IgD-negative memory B cell (primary cell): ENCODE measurements around the gene PROC. TPM values are rescaled to one million over a fixed set of nuclear protein-coding genes. Genes with fewer than 3 reads are reported as not detected.
A peak's percentile ranks its signal among the peaks of the same experiment; 100 is the strongest.
"Not testable (repeated sequence)": the region's sequence is repeated elsewhere in the genome, so short reads cannot be mapped to it uniquely, and the experiment has no call there.

Experiments used
- H3K27ac Mint-ChIP-seq, 3 donors: one replicate each; pipeline ENCODE4 v1.8.0; 2020 to 2022; ENCODE audit warnings: mild to moderate bottlenecking in 3 of 3, mixed read lengths in 3 of 3, moderate library complexity in 1 of 3
- H3K27me3 Mint-ChIP-seq: one replicate; pipeline ENCODE4 v1.8.0; 2021; ENCODE audit warnings: mixed read lengths
- H3K36me3 Mint-ChIP-seq: one replicate; pipeline ENCODE4 v1.8.0; 2020; ENCODE audit warnings: mild to moderate bottlenecking, mixed read lengths
- H3K4me1 Mint-ChIP-seq, 3 donors: one replicate each; pipeline ENCODE4 v1.8.0; 2020 to 2022; ENCODE audit warnings: mixed read lengths in 3 of 3, mild to moderate bottlenecking in 1 of 3
- H3K4me3 Mint-ChIP-seq, 4 donors: one replicate each; pipeline ENCODE4 v1.8.0; 2020 to 2022; ENCODE audit warnings: mild to moderate bottlenecking in 4 of 4, mixed read lengths in 4 of 4, moderate library complexity in 3 of 4
- H3K9me3 Mint-ChIP-seq, 3 donors: one replicate each; pipeline ENCODE4 v1.8.0; 2020 to 2021; ENCODE audit warnings: mixed read lengths in 3 of 3, mild to moderate bottlenecking in 1 of 3
- polyA plus RNA-seq: library from polyadenylated mRNA; unstranded; fragments of 300-500 nt; fragmentation: Illumina TruSeq; gene quantifications from one replicate; pipeline ENCODE4 v1.2.3, GENCODE V29; 2021

The PROC gene
- polyA plus RNA-seq, 1 donor from 2014 or later = not detected

GRCh38 chr2:127404466-127405254, 13.6 kb upstream of the PROC start:
- Mint-ChIP-seq H3K4me1 (peaks cover 21 to 26% (median 21%) of the 10 kb centered on the region in 3 donors), H3K4me3 (peak overlapping the region in 2 of 4 donors; percentile 42 to 73), H3K27me3 (no peaks in the 10 kb centered on the region), H3K27ac (peak overlapping the region in 1 of 3 donors; percentile 5), H3K36me3 (no peaks in the 10 kb centered on the region), H3K9me3 (no peaks in the 10 kb centered on the region)

- H3K36me3 Mint-ChIP-seq = no peaks in the 10 kb centered on the region
- H3K27me3 Mint-ChIP-seq = no peaks in the 10 kb centered on the region
- no peak overlapping the region for H3K27ac Mint-ChIP-seq
- H3K4me3 Mint-ChIP-seq = peak overlapping the region in 2 of 4 donors; percentile 39 to 73
- no peaks in the 10 kb centered on the region for H3K9me3 Mint-ChIP-seq
- peaks cover 20 to 25% (median 23%) of the 10 kb centered on the region in 3 donors for H3K4me1 Mint-ChIP-seq
These were observed 13.0 kb upstream of the PROC start for GRCh38 chr2:127405255-127405610.

- H3K27ac Mint-ChIP-seq = peak overlapping the region in 1 of 3 donors; percentile 2
- H3K9me3 Mint-ChIP-seq = no peaks in the 10 kb centered on the region
- H3K27me3 Mint-ChIP-seq = no peaks in the 10 kb centered on the region
- peak overlapping the region in 1 of 4 donors; percentile 17 for H3K4me3 Mint-ChIP-seq
- no peaks in the 10 kb centered on the region for H3K36me3 Mint-ChIP-seq
- H3K4me1 Mint-ChIP-seq = peaks cover 26 to 32% (median 30%) of the 10 kb centered on the region in 3 donors
These were observed 11.8 kb upstream of the PROC start for GRCh38 chr2:127406454-127406853.

GRCh38 chr2:127407091-127407490, 11.1 kb upstream of the PROC start:
- no peaks in the 10 kb centered on the region for H3K9me3 Mint-ChIP-seq
- H3K27me3 Mint-ChIP-seq = no peaks in the 10 kb centered on the region
- peak overlapping the region in 3 of 4 donors; percentile 63 to 76 (median 68) for H3K4me3 Mint-ChIP-seq
- no peaks in the 10 kb centered on the region for H3K36me3 Mint-ChIP-seq
- peaks cover 32 to 36% (median 34%) of the 10 kb centered on the region in 3 donors for H3K4me1 Mint-ChIP-seq
- peak overlapping the region in 1 of 3 donors; percentile 64 for H3K27ac Mint-ChIP-seq

DNA sequence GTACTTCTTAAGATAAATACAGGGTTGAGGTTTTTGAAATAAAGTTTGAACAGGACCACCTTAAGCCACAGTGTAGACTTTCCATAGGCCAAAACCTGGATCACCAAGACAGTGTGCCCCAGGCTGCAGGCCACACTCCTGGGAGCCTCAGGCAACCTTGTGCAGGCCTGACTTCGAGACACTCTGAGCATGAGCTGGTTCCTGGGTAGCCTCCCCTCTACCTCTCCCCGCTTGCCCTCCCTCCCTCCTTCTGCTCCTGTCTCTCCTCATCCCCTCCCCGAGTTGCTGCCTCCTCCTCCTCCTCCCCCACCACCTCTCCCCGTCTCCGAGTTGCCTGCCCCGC, 10.6 kb upstream of the PROC start:
- peak overlapping the region; percentile 63 to 91 (median 72) for H3K4me3 Mint-ChIP-seq
- H3K27me3 Mint-ChIP-seq = no peaks in the 10 kb centered on the region
- H3K9me3 Mint-ChIP-seq = no peaks in the 10 kb centered on the region
- no peaks in the 10 kb centered on the region for H3K36me3 Mint-ChIP-seq
- H3K27ac Mint-ChIP-seq = peak overlapping the region in 1 of 3 donors; percentile 64
- H3K4me1 Mint-ChIP-seq = peaks cover 35 to 41% (median 35%) of the 10 kb centered on the region in 3 donors

- peak overlapping the region in 1 of 3 donors; percentile 93 for H3K27ac Mint-ChIP-seq
- H3K36me3 Mint-ChIP-seq = no peaks in the 10 kb centered on the region
- H3K9me3 Mint-ChIP-seq = peaks cover 0 to 4% (median 3%) of the 10 kb centered on the region in 3 donors
- H3K4me1 Mint-ChIP-seq = peaks cover 35 to 43% (median 37%) of the 10 kb centered on the region in 3 donors
- peak overlapping the region; percentile 63 to 91 (median 72) for H3K4me3 Mint-ChIP-seq
- no peaks in the 10 kb centered on the region for H3K27me3 Mint-ChIP-seq
These were observed 10.0 kb upstream of the PROC start for GRCh38 chr2:127408004-127408806.

DNA sequence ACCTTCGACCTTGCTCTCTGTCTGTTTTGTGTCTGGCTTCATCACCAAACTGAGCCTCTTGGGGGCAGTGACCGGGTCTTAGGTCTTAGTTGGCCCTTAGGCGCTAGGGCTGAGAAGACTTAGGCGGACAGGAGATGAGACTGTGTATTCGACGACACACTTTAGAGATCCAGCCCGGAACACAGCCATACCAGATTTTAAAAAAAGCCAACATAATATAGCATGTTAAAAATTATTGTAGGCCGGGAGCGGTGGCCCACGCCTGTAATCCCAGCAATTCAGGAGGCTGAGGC, 9.5 kb upstream of the PROC start:
- Mint-ChIP-seq H3K36me3 (no peaks in the 10 kb centered on the region), H3K4me1 (peaks cover 37 to 46% (median 43%) of the 10 kb centered on the region in 3 donors), H3K4me3 (peak overlapping the region; percentile 17 to 70 (median 50)), H3K27ac (peak overlapping the region in 2 of 3 donors; percentile 39 to 93), H3K9me3 (peaks cover 0 to 7% (median 3%) of the 10 kb centered on the region in 3 donors), H3K27me3 (no peaks in the 10 kb centered on the region)

GRCh38 chr2:127409716-127410115, 8.5 kb upstream of the PROC start:
- H3K4me1 Mint-ChIP-seq = peaks cover 32 to 44% (median 42%) of the 10 kb centered on the region in 3 donors
- H3K27me3 Mint-ChIP-seq, H3K36me3 Mint-ChIP-seq, H3K27ac Mint-ChIP-seq, H3K9me3 Mint-ChIP-seq: not testable (repeated sequence)
- peak overlapping the region in 3 of 4 donors; percentile 48 to 65 (median 49) for H3K4me3 Mint-ChIP-seq

GRCh38 chr2:127410871-127411652, 7.2 kb upstream of the PROC start:
- H3K9me3 Mint-ChIP-seq = peaks cover 0 to 7% (median 3%) of the 10 kb centered on the region in 3 donors
- H3K4me1 Mint-ChIP-seq = peaks cover 32 to 41% (median 40%) of the 10 kb centered on the region in 3 donors
- no peaks in the 10 kb centered on the region for H3K36me3 Mint-ChIP-seq
- H3K27ac Mint-ChIP-seq = peak overlapping the region in 2 of 3 donors; percentile 26 to 85
- H3K27me3 Mint-ChIP-seq = no peaks in the 10 kb centered on the region
- peak overlapping the region; percentile 42 to 86 (median 80) for H3K4me3 Mint-ChIP-seq

DNA sequence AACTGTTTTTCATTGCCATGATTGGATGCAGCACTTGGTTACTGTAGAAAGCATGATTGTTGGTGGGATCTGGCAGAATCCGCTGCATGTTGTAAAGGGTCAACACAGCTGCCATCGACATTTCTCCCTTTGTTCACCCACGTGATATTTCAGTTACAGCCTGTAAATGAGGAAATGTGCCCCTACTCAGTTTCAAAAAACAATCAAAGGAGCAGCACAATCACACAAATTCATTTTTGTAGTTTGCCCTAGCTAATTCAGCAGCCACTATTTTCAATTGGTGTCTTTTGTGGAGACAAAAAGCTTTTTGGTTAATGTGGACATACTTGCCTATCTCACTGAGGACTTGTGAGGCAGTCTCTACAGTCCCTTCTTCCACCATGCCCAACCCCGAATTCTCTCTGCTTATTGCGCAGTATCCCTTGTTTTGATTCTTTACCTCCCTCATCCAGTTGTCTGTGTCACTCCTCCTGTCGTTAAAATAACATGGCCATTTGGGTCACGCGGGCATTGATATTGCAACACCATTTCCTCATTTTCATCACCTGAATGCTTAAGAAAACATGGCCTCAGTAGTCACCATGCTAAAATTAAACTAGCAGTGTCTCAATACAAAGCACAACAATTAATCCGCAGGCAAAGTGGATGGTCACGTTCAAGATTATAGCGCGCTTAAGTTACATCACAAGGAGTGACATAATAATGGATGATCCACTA, 6.4 kb upstream of the PROC start:
- H3K27ac Mint-ChIP-seq = peak overlapping the region in 2 of 3 donors; percentile 5 to 26
- no peaks in the 10 kb centered on the region for H3K36me3 Mint-ChIP-seq
- peaks cover 0 to 7% (median 3%) of the 10 kb centered on the region in 3 donors for H3K9me3 Mint-ChIP-seq
- peaks cover 39 to 43% (median 40%) of the 10 kb centered on the region in 3 donors for H3K4me1 Mint-ChIP-seq
- H3K27me3 Mint-ChIP-seq = no peaks in the 10 kb centered on the region
- H3K4me3 Mint-ChIP-seq = peak overlapping the region; percentile 42 to 86 (median 80)

GRCh38 chr2:127413200-127413599, 5.0 kb upstream of the PROC start:
- Mint-ChIP-seq H3K27ac (no peak overlapping the region), H3K4me1 (peaks cover 40 to 44% (median 40%) of the 10 kb centered on the region in 3 donors), H3K27me3 (no peaks in the 10 kb centered on the region), H3K36me3 (no peaks in the 10 kb centered on the region), H3K4me3 (peak overlapping the region in 3 of 4 donors; percentile 4 to 22 (median 6)), H3K9me3 (peaks cover 0 to 7% (median 3%) of the 10 kb centered on the region in 3 donors)

DNA sequence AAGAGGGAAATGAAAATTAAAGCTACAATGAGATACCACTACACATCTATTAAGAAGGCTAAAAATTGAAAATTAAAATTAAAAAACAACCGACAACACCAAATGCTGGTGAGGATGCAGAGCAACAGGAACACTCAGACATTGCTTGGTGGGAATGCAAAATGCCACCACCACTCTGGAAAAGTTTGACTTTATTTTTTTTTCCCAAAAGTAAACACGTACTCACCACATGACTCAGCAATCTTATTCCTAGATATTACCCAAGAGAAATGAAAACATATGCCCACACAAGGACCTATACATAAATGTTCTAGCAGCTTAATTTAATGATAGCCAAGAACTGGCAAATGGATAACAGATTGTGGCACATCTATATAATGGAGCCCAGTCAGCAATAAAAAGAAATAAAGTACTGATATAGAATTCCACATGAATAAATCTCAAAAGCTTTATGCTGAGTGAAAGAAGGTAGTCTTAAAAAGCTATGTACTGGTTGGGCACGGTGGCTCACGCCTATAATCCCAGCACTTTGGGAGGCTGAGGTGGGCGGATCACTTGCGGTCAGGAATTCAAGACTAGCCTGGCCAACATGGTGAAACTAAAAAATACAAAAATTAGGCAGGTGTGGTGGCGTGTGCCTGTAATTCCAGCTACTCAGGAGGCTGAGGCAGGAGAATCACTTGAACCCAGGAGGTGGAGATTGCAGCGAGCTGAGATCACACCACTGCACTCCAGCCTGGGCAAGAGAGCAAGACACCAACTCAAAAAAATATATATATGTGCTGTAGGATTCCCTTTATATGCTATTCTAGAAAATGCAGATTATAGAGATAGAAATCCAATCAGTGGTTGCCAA, 4.2 kb upstream of the PROC start:
- H3K27me3 Mint-ChIP-seq = no peaks in the 10 kb centered on the region
- H3K36me3 Mint-ChIP-seq = no peaks in the 10 kb centered on the region
- H3K27ac Mint-ChIP-seq = no peak overlapping the region
- H3K4me3 Mint-ChIP-seq = peak overlapping the region in 3 of 4 donors; percentile 16 to 70 (median 22)
- peaks cover 40 to 44% (median 40%) of the 10 kb centered on the region in 3 donors for H3K4me1 Mint-ChIP-seq
- H3K9me3 Mint-ChIP-seq = peaks cover 0 to 7% (median 3%) of the 10 kb centered on the region in 3 donors
